Measurements from ENCODE around the gene CHAF1B.
A peak's percentile ranks its signal among the peaks of the same experiment; 100 is the strongest.

Gene CHAF1B

GRCh38 chr21:36429947-36430546 is 44.9 kb downstream of the CHAF1B start (continued):
- TF ChIP-seq ZNF513 (tag by site-specific recombination; IDR thresholded peaks at IDR 0.05) (no peak), ZBTB48 (tag by site-specific recombination; IDR thresholded peaks at IDR 0.05) (peak; percentile 50; the same call in 1 of the 2 replicates), AEBP2 (tag by site-specific recombination; IDR thresholded peaks at IDR 0.05; ENCODE audit: borderline replicate concordance) (no peak), ZSCAN18 (tag by site-specific recombination; IDR thresholded peaks at IDR 0.05) (no peak), ZNF449 (tag by site-specific recombination; IDR thresholded peaks at IDR 0.05) (no peak), ZNF221 (tag by site-specific recombination; IDR thresholded peaks at IDR 0.05; ENCODE audit: borderline replicate concordance) (no peak), SP7 (tag by site-specific recombination; IDR thresholded peaks at IDR 0.05) (peak; percentile 94), ZNF704 (tag by site-specific recombination; IDR thresholded peaks at IDR 0.05) (no peak), OSR2 (tag by site-specific recombination; IDR thresholded peaks at IDR 0.05) (peak; percentile 96), ZNF510 (tag by site-specific recombination; IDR thresholded peaks at IDR 0.05; ENCODE audit: insufficient replicate concordance) (no peak), KLF1 (tag by site-specific recombination; IDR thresholded peaks at IDR 0.05) (peak; percentile 78), OVOL3 (tag by site-specific recombination; IDR thresholded peaks at IDR 0.05) (peak; percentile 74; the same call in 1 of the 2 replicates), ZNF18 (tag by site-specific recombination; IDR thresholded peaks at IDR 0.05) (no peak), ZNF580 (tag by site-specific recombination; IDR thresholded peaks at IDR 0.05) (no peak), ZNF48 (tag by site-specific recombination; IDR thresholded peaks at IDR 0.05) (no peak), ZBTB20 (tag by site-specific recombination; IDR thresholded peaks at IDR 0.05) (peak; percentile 61; the same call in 1 of the 2 replicates), ZNF280D (tag by site-specific recombination; IDR thresholded peaks at IDR 0.05) (no peak), IKZF3 (tag by site-specific recombination; IDR thresholded peaks at IDR 0.05) (no peak), ZFP3 (tag by site-specific recombination; IDR thresholded peaks at IDR 0.05; ENCODE audit: low read depth) (no peak), ZNF114 (tag by site-specific recombination; IDR thresholded peaks at IDR 0.05) (no peak), ZNF626 (tag by site-specific recombination; IDR thresholded peaks at IDR 0.05) (no peak), BCL6B (tag by site-specific recombination; IDR thresholded peaks at IDR 0.05) (no peak), SCRT2 (tag by site-specific recombination; IDR thresholded peaks at IDR 0.05) (no peak)
